GM18508 (cell line): ENCODE data around the gene ANKMY1.
"Not testable (repeated sequence)": the region's sequence is repeated elsewhere in the genome, so short reads cannot be mapped to it uniquely, and the experiment has no call there.

Source experiments
- ATAC-seq: cut with Tn5 transposase; IDR thresholded peaks from one replicate; pipeline ENCODE4 v1.9.1; 2021; ENCODE audit warnings: moderate number of reproducible peaks; ENCODE audit not compliant: insufficient read depth, unreplicated experiment

Gene ANKMY1

DNA sequence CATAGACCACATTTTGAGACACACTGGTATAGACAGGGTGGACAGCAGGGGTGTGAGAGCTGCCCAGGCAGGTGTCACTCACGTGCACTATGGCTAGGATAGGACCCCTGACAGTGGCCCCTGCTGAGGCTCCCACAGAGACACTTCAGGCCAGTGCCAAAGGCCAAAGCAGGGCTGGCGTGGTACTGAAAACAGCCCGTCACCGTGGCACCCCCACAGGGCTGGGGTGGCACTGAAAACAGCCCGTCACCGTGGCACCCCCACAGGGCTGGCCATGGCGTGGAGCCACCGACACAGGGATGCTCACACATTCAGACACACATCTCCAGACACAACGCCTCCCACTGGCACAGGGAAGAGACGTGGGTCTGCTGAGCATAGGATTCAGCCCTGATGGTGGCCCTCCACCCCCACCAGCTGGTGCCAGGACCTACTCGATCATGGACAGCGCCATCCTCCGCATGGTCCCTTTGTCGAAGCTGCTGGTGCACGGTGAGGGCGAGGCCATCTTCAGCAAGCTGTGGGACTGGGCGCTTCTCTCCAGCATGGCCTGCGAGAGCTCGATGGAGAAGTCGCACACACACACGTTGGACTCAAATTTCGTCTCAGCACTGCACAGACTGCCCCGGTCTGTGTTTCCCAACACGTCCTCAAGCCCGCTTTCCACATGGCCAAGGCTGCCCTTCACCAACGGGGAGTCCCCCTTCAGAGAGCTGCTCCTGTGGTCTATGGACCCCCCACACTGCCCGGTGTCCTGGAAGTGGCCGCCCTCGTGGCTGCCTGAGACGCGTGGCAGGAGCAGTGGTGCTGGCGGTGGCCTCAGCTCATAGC lies 34.1 kb downstream of the ANKMY1 start:
- no peak for ATAC-seq

DNA sequence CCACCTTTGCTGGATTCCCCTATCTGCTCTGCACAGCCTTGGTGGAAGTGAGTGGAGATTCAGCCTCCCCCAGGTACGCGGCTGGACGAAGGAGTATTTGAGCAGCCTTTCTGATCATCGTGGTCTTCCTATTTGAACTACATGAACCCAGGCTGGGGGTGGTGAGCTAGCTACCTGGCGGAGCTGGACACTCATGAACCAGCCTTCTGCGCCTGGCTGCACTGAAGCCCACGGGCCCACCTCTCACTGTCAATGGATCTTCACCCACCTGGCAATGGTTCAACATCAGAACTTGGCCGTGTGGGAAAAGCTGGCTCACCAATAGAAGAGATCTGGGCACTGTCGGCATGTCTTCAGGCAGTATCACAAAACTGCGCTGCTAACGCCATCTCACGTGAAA lies 35.4 kb downstream of the ANKMY1 start:
- no peak for ATAC-seq

DNA sequence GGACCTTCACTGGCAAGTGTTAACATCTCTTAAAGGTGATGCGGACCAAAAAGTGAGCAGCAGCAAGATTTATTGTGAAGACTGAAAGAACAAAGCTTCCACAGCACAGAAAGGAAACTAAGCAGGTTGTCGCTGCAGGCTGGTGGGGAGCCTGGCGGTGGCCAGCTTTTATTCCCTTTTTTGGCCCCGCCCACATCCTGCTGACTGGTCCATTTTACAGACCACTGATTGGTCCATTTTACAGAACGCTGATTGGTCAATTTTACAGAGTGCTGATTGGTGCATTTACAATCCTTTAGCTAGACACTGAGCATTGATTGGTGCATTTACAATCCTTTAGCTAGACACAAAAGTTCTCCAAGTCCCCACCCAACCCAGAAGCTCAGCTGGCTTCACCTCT lies 35.9 kb downstream of the ANKMY1 start:
- not testable (repeated sequence) for ATAC-seq

DNA sequence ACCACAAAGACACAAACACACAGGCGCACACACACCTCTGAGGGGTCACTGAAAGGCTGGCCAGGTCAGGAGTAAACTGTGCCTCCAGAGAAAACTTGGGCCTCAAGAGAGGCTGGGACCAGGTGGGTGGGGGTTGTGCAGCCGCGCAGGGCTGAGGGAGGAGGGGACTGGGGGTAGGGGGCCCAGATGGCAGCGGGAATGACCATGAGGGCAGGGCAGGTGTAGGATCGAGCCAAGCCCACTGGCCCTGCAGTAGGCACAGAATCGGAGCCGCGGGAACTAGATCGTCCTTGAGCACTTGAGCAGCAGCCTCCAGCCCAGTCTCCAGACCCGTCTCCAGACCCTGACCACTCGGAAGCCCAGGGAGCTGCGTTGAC lies 36.8 kb downstream of the ANKMY1 start:
- no peak for ATAC-seq

DNA sequence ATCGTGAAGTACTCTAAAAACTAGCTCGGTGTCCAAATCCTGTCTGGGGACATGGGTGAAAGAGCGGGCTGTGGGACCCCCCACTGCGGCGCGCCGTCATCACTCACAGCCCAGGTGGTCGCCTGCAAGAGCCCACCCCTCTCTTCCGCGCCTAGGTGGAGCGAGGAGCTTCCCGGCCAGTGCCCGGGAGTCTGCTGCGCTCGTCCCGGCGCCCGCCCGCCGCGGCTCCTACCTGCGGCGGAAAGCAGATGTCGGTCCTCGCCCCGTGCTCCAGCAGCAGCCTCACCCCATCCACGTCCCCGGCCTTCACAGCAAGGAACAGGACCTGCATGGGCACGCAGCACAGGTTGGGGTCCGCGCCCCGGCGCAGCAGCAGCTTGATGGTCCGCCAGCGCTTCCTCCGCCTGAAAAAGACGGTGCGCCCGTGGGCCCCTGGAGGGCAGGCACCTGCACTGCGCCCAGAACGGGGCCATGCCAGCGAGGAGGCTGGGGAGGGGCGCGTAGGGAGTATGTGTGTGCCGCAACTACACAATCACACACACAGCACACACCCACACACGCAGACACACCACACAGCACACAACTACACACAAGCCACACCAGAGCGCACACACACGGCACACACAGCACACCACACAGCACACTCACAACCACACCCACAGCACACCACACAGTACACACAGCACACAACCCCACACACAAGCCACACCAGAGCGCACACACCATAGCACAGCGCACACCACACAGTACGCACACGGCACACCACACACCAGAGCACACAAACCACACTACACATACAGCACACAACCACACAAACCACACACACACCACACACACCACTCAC lies 37.4 kb downstream of the ANKMY1 start:
- ATAC-seq: no peak

GRCh38 chr2:240519396-240520129 lies 38.2 kb downstream of the ANKMY1 start:
- no peak for ATAC-seq

GRCh38 chr2:240518981-240519380 lies 38.8 kb downstream of the ANKMY1 start:
- ATAC-seq: no peak

DNA sequence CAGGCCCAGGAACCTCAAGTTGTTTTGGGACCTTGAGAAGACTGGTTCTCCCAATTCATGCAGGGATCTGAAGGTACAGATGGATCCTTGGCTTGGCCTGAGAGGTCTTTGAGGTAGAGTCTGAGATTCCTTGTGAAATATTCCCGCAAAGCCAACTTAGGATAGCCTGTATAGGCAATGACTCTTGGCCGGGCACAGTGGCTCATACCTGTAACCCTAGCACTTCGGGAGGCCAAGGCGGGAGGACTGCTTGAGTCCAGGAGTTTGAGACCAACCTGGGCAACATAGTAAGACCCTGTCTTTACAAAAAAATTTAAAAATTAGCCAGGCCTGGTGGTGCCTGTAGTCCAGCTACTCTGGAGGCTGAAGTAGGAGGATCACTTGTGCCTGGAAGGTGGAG lies 40.4 kb downstream of the ANKMY1 start:
- ATAC-seq: no peak

DNA sequence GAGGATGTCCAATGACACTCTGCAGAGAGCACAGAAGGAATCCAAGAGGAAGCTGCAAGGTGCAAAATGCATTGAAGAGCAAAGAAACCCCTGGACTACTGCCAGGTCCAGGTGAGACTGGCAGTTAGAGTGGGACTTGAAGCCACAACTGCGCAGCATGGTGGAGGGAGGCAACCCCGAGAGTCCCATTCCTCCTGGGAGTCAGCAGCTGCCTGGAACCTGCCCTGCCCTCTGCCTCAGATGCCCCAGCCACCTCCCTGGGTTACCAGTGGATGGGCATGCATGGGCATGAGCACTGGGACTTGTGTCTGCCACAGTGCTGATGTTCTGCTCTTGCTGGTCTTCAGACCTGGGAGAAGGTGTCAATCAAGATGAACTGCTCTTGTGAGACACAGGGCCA lies 43.2 kb downstream of the ANKMY1 start:
- ATAC-seq: no peak

DNA sequence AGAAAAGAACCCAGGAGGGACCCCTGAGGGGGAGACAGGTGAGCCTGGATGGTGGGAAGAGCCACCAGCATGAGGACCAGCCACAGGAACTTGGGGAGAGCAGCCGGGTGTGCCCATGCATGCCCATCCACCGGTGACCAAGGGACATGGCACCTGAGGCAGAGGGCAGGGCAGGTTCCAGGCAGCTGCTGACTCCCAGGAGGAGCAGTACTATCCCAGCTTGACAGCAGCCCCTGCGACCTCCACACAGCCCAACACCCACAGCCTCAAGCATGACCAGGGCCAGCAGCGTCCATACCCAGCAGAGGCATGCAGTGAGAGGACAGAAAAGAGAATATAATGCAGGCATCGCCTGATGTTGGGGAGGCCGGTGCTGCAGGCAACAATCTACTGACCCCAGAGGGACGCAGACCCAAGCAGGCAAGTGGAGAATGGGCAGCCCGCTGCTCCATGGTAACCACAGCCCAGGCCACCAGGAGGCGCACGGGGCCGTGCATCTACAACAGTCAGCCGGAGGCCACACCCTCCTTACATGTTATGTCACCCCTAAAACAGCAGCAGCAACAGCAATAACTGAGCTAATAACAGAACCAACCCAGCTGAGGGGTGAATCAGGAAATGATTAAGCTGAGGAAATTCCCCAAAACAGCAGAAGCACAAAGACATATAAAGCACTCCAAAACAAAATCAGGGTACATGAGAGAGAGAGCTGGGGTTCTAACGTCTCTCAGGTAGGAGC lies 44.1 kb downstream of the ANKMY1 start:
- peak; percentile 72 for ATAC-seq

GRCh38 chr2:240512666-240513535 lies 44.9 kb downstream of the ANKMY1 start:
- no peak for ATAC-seq

- ATAC-seq: no peak
Observed at GRCh38 chr2:240512109-240512485, 45.7 kb downstream of the ANKMY1 start.

DNA sequence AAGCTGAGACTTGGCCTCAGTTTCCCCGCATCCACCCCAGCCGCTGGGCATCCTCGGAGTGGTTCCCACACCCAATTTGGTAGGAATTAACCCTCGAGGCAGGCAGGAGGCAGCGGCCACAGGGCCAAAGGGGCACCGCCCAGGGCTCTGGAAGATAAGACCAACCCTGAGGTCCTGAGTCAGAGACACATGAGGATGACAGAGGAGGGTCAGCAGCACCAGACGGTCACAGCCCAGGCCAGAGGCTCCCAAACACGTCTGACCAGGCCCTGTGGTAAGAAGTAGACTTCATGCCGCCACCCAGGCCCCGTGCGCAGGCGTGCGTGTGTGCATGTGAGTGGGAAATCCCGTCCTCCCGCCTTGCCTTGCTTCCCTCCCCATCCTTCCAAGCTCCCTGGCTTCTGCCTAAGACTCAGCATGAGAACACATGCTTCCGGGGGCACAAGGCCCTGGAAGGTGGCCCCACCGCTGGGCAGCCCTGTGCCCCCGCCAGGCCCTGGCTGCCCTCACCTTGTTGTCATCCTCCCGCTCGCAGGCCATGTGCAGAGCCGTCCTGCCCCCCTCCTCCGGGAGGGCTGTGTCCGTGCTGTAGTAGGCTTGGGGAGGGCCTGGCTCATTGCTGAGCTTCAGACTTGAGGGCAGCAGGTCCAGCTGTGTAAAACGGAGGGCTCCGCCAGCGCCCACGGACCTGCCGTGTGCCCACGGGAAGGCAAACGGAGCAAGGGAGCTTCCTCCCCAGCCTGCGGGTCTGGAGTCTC lies 46.3 kb downstream of the ANKMY1 start:
- no peak for ATAC-seq

DNA sequence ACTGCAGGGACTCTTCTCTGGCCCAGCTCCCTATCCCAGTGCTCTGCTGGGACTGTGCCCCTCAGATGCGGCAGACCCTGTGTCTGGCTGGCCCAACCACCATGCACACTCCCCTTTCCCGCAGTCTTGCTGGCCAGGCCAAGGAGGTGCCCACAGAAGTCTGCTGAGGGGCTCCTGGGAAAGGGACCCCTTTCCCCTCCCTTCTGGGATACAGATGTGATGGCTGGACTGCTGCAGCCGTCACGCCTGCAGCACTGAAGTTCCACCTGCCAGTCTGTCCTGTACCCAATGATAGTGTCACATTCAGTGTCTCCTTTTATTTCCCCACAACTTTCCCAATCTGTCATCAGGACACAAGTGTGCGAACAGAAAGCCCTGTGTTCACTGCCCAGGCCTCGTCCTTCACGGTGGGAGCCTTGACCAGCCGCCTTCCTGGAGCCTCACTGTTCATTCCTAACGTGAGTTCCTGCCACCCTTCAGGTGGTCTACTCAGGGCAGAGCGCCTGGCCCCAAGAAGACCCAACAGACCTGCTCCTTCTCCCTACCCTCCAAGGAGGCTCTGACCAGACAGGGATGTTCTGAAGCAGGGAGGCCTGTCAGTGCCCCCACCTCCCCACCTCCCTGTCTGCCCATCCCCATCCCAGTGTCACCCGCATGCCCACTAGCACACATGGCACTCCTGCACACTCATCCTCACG lies 47.1 kb downstream of the ANKMY1 start:
- ATAC-seq: no peak

DNA sequence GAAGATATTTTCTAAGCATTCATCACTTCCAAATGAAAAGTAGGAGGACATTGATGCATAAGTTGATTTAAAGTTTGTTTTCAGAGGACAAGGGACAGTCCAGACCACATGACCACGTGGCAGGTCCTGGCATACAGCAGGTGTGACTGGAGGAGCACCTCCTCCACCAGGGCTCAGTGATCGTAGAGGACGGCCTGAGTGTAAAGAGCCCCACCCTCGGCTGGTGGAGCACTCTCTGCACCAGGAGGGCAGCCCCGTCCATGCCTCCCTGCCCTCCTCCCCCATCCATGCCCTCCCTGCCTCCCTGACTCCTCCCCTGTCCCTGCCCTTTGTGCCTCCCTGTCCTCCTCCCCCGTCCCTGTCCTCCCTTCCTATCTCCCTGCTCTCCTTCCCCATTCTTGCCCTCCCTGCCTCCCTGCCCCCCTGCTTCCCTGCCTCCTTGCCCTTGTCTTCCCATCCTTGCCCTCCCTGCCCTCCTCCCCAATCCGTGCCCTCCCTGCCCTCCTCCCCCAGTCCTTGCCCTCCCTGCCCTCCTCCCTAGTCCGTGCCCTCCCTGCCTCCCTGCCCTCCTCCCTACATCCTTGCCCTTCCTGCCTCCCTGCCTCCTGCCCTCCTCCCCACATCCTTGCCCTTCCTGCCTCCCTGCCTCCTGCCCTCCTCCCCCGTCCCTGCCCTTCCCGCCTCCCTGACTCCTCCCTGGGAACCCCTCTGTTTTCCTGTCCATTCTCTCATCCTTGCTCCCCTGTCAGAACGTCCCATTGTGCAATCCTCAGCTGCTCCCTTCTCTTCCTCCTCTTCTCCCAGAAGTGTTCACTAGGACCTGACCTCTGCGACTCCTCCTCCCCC lies 47.9 kb downstream of the ANKMY1 start:
- ATAC-seq: no peak

GRCh38 chr2:240508832-240509545 lies 48.8 kb downstream of the ANKMY1 start:
- no peak for ATAC-seq
